DND-41 (cell line): Measurements from ENCODE around the gene PMPCA.

Experiments used
- CTCF ChIP-seq: IDR thresholded peaks from 2 replicates; pipeline ENCODE4 v1.5.1; 2012; ENCODE audit warnings: borderline replicate concordance, low read length, moderate library complexity, mild to moderate bottlenecking; ENCODE audit not compliant: poor library complexity, severe bottlenecking; ENCODE audit errors: extremely low read depth
- EZH2 ChIP-seq: IDR thresholded peaks from 3 replicates; pipeline ENCODE4 v1.6.1; 2012; ENCODE audit warnings: borderline replicate concordance, low read depth, mild to moderate bottlenecking, moderate library complexity, low read length, inconsistent platforms; ENCODE audit not compliant: severe bottlenecking

DNA sequence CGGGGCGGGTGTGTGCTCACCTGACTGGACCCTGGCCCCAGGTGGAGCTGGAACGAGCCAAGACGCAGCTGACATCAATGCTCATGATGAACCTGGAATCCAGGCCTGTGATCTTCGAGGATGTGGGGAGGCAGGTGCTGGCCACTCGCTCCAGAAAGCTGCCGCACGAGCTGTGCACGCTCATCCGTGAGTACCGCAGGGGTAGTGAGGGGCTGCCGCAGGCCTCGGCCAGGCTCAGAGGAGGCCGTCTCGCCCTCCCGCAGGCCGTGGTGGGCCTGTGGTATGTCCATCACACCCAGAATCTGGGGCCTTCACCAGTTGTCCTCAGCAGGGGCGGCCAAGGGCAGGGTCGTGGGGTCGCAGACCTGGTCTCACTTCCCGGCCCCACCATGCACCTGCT, 11.3 kb downstream of the PMPCA start:
- TF ChIP-seq CTCF, result no peak
- no peak for TF ChIP-seq EZH2
